K562 (cell line): ENCODE data around the gene CLIC3. TPM values are rescaled to one million over a fixed set of nuclear protein-coding genes. Genes with fewer than 3 reads are reported as not detected.
A peak's percentile ranks its signal among the peaks of the same experiment; 100 is the strongest.

Source experiments
- ATF1 ChIP-seq, 2 experiments: fragments of 450-650 bp in 1 of 2; IDR thresholded peaks; 2 replicates each; pipeline ENCODE4 v1.6.1; 2016; ENCODE audit warnings: missing compliant biosample characterization in 1 of 2, missing genetic modification characterization in 1 of 2
- CAMTA2 ChIP-seq: fragments of 250-450 bp; sonication (Bioruptor Pico); conservative IDR thresholded peaks from 2 replicates; pipeline ENCODE4 v1.5.1; 2022
- E2F3 ChIP-seq: fragments of 250-450 bp; sonication (Bioruptor Pico); IDR thresholded peaks from 2 replicates; pipeline ENCODE4 v1.4.0; 2020; ENCODE audit warnings: mild to moderate bottlenecking
- FOXA1 ChIP-seq: fragments of 450-650 bp; IDR thresholded peaks from 2 replicates; pipeline ENCODE4 v1.6.1; 2016; ENCODE audit warnings: mild to moderate bottlenecking, borderline replicate concordance
- GTF2F1 ChIP-seq: IDR thresholded peaks from 2 replicates; pipeline ENCODE4 v1.6.1; 2011; ENCODE audit warnings: low read depth, low read length, improper control_type of control experiment
- HMG20A ChIP-seq: fragments of 450-650 bp; formaldehyde crosslinking; conservative IDR thresholded peaks from 2 replicates; pipeline ENCODE4 v1.4.0; 2020; ENCODE audit warnings: mild to moderate bottlenecking, mixed read lengths
- MAFK ChIP-seq: IDR thresholded peaks from 2 replicates; pipeline ENCODE4 v1.6.1; 2011; ENCODE audit warnings: low read length, improper control_type of control experiment
- MAZ ChIP-seq, 2 experiments: fragments of 450-650 bp in 1 of 2; sonication (generic) in 1 of 2; formaldehyde crosslinking; IDR thresholded peaks in 1 of 2; conservative IDR thresholded peaks in 1 of 2; 2 replicates each; pipeline versions ENCODE4 v1.4.0 to v1.5.0; 2020; ENCODE audit warnings: mild to moderate bottlenecking in 1 of 2, missing genetic modification reagents in 1 of 2
- MED1 ChIP-seq: sonication (generic); formaldehyde crosslinking; IDR thresholded peaks from 2 replicates; pipeline ENCODE4 v1.8.1; 2023; ENCODE audit warnings: missing genetic modification reagents, borderline replicate concordance
- MYC ChIP-seq, 2 experiments: fragments of 250-450 bp in 1 of 2; sonication (Bioruptor Pico) in 1 of 2; IDR thresholded peaks; 2 replicates each; pipeline versions ENCODE4 v1.5.1 to v1.6.1; 2012 to 2021; ENCODE audit warnings: low read depth in 2 of 2, borderline replicate concordance in 1 of 2, improper control_type of control experiment in 1 of 2, low read length in 1 of 2, mild to moderate bottlenecking in 1 of 2, moderate library complexity in 1 of 2
- SAFB2 ChIP-seq: fragments of 200-400 bp; formaldehyde crosslinking; IDR thresholded peaks from 2 replicates; pipeline ENCODE4 v1.6.1; 2018; ENCODE audit warnings: borderline replicate concordance, low read length, low read depth, moderate library complexity; ENCODE audit not compliant: severe bottlenecking
- TAF9B ChIP-seq: fragments of 450-650 bp; IDR thresholded peaks from 2 replicates; pipeline ENCODE4 v1.6.1; 2018; ENCODE audit warnings: mild to moderate bottlenecking; ENCODE audit not compliant: partially characterized antibody
- ZC3H4 ChIP-seq: sonication (generic); formaldehyde crosslinking; IDR thresholded peaks from 2 replicates; pipeline ENCODE4 v1.9.0; 2021; ENCODE audit warnings: missing genetic modification reagents, borderline replicate concordance
- ZNF134 ChIP-seq: fragments of 250-450 bp; sonication (Bioruptor Pico); conservative IDR thresholded peaks from 2 replicates; pipeline ENCODE4 v1.4.0; 2020
- ZNF174 ChIP-seq: fragments of 250-450 bp; sonication (Bioruptor Pico); IDR thresholded peaks from 2 replicates; pipeline ENCODE4 v1.4.0; 2020; ENCODE audit warnings: mild to moderate bottlenecking
- ZNF274 ChIP-seq: IDR thresholded peaks from 2 replicates; pipeline ENCODE4 v1.6.1; 2011; ENCODE audit warnings: low read depth, mild to moderate bottlenecking, low read length, moderate library complexity, borderline replicate concordance
- ZNF445 ChIP-seq: fragments of 250-450 bp; sonication (Bioruptor Pico); IDR thresholded peaks from 2 replicates; pipeline ENCODE4 v1.4.0; 2020; ENCODE audit warnings: low read depth, mild to moderate bottlenecking, moderate library complexity
- ZNF717 ChIP-seq: fragments of 250-450 bp; sonication (Bioruptor Pico); IDR thresholded peaks from 2 replicates; pipeline ENCODE4 v1.5.0; 2021
- ZNF766 ChIP-seq: fragments of 200-800 bp; sonication (Bioruptor generic); conservative IDR thresholded peaks from 2 replicates; pipeline ENCODE4 v1.6.1; 2016; ENCODE audit warnings: missing genetic modification characterization, missing compliant biosample characterization
- polyA plus RNA-seq, 8 experiments: library from polyadenylated mRNA; depleted of rRNA in 4 of 8; stranded (reverse) in 5 of 8; unstranded in 3 of 8; fragments of >200 nt; fragmentation: Nextera tagmentation in 2 of 8; fragmentation: Illumina TruSeq in 1 of 8; extraction: Ambion mirVana in 2 of 8; extraction: Trizol in 1 of 8; gene quantifications; 2 replicates each; pipeline versions ENCODE4 v1.2.1 to v1.2.3, GENCODE V29; 2011 to 2014; ENCODE audit warnings: inconsistent platforms in 1 of 8, missing spikeins in 1 of 8
- total RNA-seq, 7 experiments: library from RNA; depleted of rRNA in 6 of 7; stranded (reverse); fragments of >200 nt in 6 of 7; fragmentation: Illumina TruSeq in 2 of 7; extraction: Trizol in 2 of 7; gene quantifications; 2 replicates each; pipeline versions ENCODE4 v1.2.1 to v1.2.3, GENCODE V29; 2011 to 2021; ENCODE audit warnings: low replicate concordance in 1 of 7
- TF ChIP-seq, protein P1 (sequence below): fragments of 450-650 bp; IDR thresholded peaks from 2 replicates; pipeline ENCODE4 v1.6.1; 2016; ENCODE audit warnings: missing biosample characterization, missing genetic modification characterization
- TF ChIP-seq, protein P2 (sequence below): sonication (generic); formaldehyde crosslinking; IDR thresholded peaks from 2 replicates; pipeline ENCODE4 v1.8.0; 2023; ENCODE audit warnings: mild to moderate bottlenecking, missing genetic modification reagents
- TF ChIP-seq, protein P3 (sequence below), 2 experiments: IDR thresholded peaks; 2 replicates each; pipeline ENCODE4 v1.6.1; 2011; ENCODE audit warnings: borderline replicate concordance in 1 of 2, control low read depth in 1 of 2, low read depth in 1 of 2, low read length in 1 of 2, mild to moderate bottlenecking in 1 of 2, mixed read lengths in 1 of 2, moderate library complexity in 1 of 2; ENCODE audit not compliant: insufficient read depth in 1 of 2, insufficient read length in 1 of 2, poor library complexity in 1 of 2, severe bottlenecking in 1 of 2; ENCODE audit errors: extremely low read depth in 1 of 2

The CLIC3 gene
- total and polyA plus RNA-seq, 9 of the 15 experiments (the other 6 are each of a cell fraction or from before 2014, with no cell fraction given): 0.27 to 0.29 TPM; not detected in 7

DNA sequence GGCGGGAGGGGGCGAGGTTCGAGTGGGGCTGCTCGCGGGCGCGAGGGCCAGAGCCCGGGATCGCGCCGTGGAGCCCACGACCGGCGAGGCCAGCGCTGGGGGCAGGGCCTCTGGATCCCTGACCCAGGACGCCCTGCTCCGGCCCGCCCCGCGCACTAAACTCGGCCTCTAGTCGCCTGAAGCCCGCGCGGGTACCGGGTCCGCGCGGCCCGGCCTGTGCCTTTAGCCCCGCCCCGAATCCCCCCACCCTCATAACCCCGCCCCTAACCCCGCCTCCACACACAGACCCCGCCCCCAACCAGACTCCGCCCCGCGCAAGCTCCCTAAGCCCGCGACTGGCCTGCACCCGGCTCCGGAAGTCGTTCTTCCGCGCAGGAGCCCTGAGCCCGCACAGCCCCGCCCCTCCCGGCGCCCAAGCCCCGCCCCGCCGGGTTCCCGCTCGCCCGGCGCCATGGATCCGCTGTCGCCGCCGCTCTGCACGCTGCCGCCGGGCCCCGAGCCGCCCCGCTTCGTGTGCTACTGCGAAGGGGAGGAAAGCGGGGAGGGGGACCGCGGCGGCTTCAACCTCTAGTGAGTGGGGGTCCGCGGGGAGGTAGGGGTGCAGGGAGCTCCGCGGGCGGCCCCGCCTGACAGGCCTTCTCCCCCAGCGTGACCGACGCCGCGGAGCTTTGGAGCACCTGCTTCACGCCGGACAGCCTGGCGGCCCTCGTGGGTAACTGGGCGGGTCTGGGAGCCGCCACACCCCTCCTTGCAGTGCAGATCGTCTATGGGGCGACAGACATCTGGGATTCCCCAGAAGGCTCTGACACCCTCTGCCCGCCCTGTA lies 4.2 kb downstream of the CLIC3 start, which contains the start of gene PAXX (continued):
- TF ChIP-seq, protein P1, sequence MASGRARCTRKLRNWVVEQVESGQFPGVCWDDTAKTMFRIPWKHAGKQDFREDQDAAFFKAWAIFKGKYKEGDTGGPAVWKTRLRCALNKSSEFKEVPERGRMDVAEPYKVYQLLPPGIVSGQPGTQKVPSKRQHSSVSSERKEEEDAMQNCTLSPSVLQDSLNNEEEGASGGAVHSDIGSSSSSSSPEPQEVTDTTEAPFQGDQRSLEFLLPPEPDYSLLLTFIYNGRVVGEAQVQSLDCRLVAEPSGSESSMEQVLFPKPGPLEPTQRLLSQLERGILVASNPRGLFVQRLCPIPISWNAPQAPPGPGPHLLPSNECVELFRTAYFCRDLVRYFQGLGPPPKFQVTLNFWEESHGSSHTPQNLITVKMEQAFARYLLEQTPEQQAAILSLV (tag): no peak
- TF ChIP-seq FOXA1: no peak
- no peak for TF ChIP-seq ZC3H4 (CRISPR knock-in tag)
- no peak for TF ChIP-seq MED1 (CRISPR knock-in tag)
- no peak for TF ChIP-seq ZNF174 (CRISPR knock-in tag)
- TF ChIP-seq GTF2F1: no peak
- TF ChIP-seq HMG20A (CRISPR knock-in tag): no peak
- no peak for TF ChIP-seq ZNF274
- no peak for TF ChIP-seq ATF1 (CRISPR knock-in tag; IDR thresholded peaks at IDR 0.05)
- TF ChIP-seq ATF1 (tag; IDR thresholded peaks at IDR 0.05): peak; percentile 27; the same call in 1 of the 2 replicates
- TF ChIP-seq MAFK: no peak
- no peak for TF ChIP-seq SAFB2
- TF ChIP-seq E2F3: peak; percentile 90
- no peak for TF ChIP-seq ZNF766 (CRISPR knock-in tag)
- TF ChIP-seq CAMTA2 (CRISPR knock-in tag): no peak
- TF ChIP-seq, protein P2, sequence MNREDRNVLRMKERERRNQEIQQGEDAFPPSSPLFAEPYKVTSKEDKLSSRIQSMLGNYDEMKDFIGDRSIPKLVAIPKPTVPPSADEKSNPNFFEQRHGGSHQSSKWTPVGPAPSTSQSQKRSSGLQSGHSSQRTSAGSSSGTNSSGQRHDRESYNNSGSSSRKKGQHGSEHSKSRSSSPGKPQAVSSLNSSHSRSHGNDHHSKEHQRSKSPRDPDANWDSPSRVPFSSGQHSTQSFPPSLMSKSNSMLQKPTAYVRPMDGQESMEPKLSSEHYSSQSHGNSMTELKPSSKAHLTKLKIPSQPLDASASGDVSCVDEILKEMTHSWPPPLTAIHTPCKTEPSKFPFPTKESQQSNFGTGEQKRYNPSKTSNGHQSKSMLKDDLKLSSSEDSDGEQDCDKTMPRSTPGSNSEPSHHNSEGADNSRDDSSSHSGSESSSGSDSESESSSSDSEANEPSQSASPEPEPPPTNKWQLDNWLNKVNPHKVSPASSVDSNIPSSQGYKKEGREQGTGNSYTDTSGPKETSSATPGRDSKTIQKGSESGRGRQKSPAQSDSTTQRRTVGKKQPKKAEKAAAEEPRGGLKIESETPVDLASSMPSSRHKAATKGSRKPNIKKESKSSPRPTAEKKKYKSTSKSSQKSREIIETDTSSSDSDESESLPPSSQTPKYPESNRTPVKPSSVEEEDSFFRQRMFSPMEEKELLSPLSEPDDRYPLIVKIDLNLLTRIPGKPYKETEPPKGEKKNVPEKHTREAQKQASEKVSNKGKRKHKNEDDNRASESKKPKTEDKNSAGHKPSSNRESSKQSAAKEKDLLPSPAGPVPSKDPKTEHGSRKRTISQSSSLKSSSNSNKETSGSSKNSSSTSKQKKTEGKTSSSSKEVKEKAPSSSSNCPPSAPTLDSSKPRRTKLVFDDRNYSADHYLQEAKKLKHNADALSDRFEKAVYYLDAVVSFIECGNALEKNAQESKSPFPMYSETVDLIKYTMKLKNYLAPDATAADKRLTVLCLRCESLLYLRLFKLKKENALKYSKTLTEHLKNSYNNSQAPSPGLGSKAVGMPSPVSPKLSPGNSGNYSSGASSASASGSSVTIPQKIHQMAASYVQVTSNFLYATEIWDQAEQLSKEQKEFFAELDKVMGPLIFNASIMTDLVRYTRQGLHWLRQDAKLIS (CRISPR knock-in tag): 0 out of 2 replicates have a peak, but pooled peaks have one; percentile 25
- no peak for TF ChIP-seq ZNF445 (CRISPR knock-in tag)
- peak; percentile 93 for TF ChIP-seq MYC (IDR thresholded peaks at IDR 0.05; ENCODE audit: low read depth, low read length)
- TF ChIP-seq MYC (CRISPR knock-in tag; IDR thresholded peaks at IDR 0.05; ENCODE audit: borderline replicate concordance, low read depth): peak; percentile 77; the same call in 1 of the 2 replicates
- TF ChIP-seq TAF9B: no peak
- TF ChIP-seq, protein P3, sequence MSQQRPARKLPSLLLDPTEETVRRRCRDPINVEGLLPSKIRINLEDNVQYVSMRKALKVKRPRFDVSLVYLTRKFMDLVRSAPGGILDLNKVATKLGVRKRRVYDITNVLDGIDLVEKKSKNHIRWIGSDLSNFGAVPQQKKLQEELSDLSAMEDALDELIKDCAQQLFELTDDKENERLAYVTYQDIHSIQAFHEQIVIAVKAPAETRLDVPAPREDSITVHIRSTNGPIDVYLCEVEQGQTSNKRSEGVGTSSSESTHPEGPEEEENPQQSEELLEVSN (IDR thresholded peaks at IDR 0.05; ENCODE audit: borderline replicate concordance in 1 of 2, extremely low read depth in 1 of 2, insufficient read depth in 1 of 2, insufficient read length in 1 of 2, low read depth in 1 of 2, low read length in 1 of 2, poor library complexity in 1 of 2, severe bottlenecking in 1 of 2): peak; percentile 85 to 98
- TF ChIP-seq ZNF134 (CRISPR knock-in tag): no peak
- peak; percentile 52 to 74 for TF ChIP-seq MAZ (CRISPR knock-in tag; conservative IDR thresholded peaks at IDR 0.05 in 1 of 2, IDR thresholded peaks at IDR 0.05 in 1 of 2)
- no peak for TF ChIP-seq ZNF717 (CRISPR knock-in tag)
